ENCODE data around the gene RAP2B. TPM values are rescaled to one million over a fixed set of nuclear protein-coding genes. Genes with fewer than 3 reads are reported as not detected.

RAP2B gene
- total RNA-seq, 1 donor = 20.3 TPM

- TF ChIP-seq CTCF (IDR thresholded peaks at IDR 0.05; ENCODE audit: extremely low read depth, low read depth, low read length) = no peak
- peak overlapping the region; percentile 92 for H3K27ac ChIP-seq (ENCODE audit: low read depth, low read length)
- peaks cover 42% of the 10 kb centered on the region for H3K79me2 ChIP-seq (ENCODE audit: insufficient read depth, low read length)
- peak overlapping the region; percentile 95 for H3K4me3 ChIP-seq (ENCODE audit: insufficient read depth, low read length)
- H3K4me2 ChIP-seq (ENCODE audit: insufficient read depth, low read length) = peak overlapping the region; percentile 100
- H3K36me3 ChIP-seq (ENCODE audit: insufficient read depth, low read length) = no peaks in the 10 kb centered on the region
- peak; percentile 99 for DNase-seq (ENCODE audit: insufficient read length, low spot score, missing footprints)
- no peaks in the 10 kb centered on the region for H3K9me3 ChIP-seq (ENCODE audit: low read depth, low read length)
- H3K27me3 ChIP-seq (ENCODE audit: insufficient read depth, low read length) = no peaks in the 10 kb centered on the region
- peaks cover 17% of the 10 kb centered on the region for H3K4me1 ChIP-seq (ENCODE audit: insufficient read depth, low read length)
- H2AFZ ChIP-seq (ENCODE audit: low read length) = peak overlapping the region; percentile 96
- peaks cover 24% of the 10 kb centered on the region for H4K20me1 ChIP-seq (ENCODE audit: insufficient read depth, low read length)
Measured at GRCh38 chr3:153161138-153161713, 800 bp upstream of the RAP2B start.

- Histone ChIP-seq H4K20me1 (ENCODE audit: insufficient read depth, low read length) (peaks cover 32% of the 10 kb centered on the region), H3K36me3 (ENCODE audit: insufficient read depth, low read length) (peaks cover 4% of the 10 kb centered on the region), H3K9me3 (ENCODE audit: low read depth, low read length) (no peaks in the 10 kb centered on the region), H3K4me1 (ENCODE audit: insufficient read depth, low read length) (peaks cover 21% of the 10 kb centered on the region), H3K4me3 (ENCODE audit: insufficient read depth, low read length) (peak overlapping the region; percentile 95), H3K79me2 (ENCODE audit: insufficient read depth, low read length) (peaks cover 56% of the 10 kb centered on the region), H3K27me3 (ENCODE audit: insufficient read depth, low read length) (no peaks in the 10 kb centered on the region), H2AFZ (ENCODE audit: low read length) (peak overlapping the region; percentile 56), H3K27ac (ENCODE audit: low read depth, low read length) (peak overlapping the region; percentile 75), H3K4me2 (ENCODE audit: insufficient read depth, low read length) (peak overlapping the region; percentile 97)
- DNase-seq (ENCODE audit: insufficient read length, low spot score, missing footprints) = peak; percentile 91
- no peak for TF ChIP-seq CTCF (IDR thresholded peaks at IDR 0.05; ENCODE audit: extremely low read depth, low read depth, low read length)
Measured at GRCh38 chr3:153162513-153163392, 727 bp downstream of the RAP2B start.

- Histone ChIP-seq H3K4me1 (ENCODE audit: insufficient read depth, low read length) (peaks cover 21% of the 10 kb centered on the region), H3K36me3 (ENCODE audit: insufficient read depth, low read length) (peaks cover 4% of the 10 kb centered on the region), H3K27ac (ENCODE audit: low read depth, low read length) (peak overlapping the region; percentile 75), H2AFZ (ENCODE audit: low read length) (peak overlapping the region; percentile 56), H3K79me2 (ENCODE audit: insufficient read depth, low read length) (peaks cover 58% of the 10 kb centered on the region), H3K27me3 (ENCODE audit: insufficient read depth, low read length) (no peaks in the 10 kb centered on the region), H3K9me3 (ENCODE audit: low read depth, low read length) (no peaks in the 10 kb centered on the region), H3K4me2 (ENCODE audit: insufficient read depth, low read length) (peak overlapping the region; percentile 97), H3K4me3 (ENCODE audit: insufficient read depth, low read length) (peak overlapping the region; percentile 95), H4K20me1 (ENCODE audit: insufficient read depth, low read length) (peaks cover 32% of the 10 kb centered on the region)
- TF ChIP-seq CTCF (IDR thresholded peaks at IDR 0.05; ENCODE audit: extremely low read depth, low read depth, low read length) = no peak
- DNase-seq (ENCODE audit: insufficient read length, low spot score, missing footprints) = no peak
Measured at GRCh38 chr3:153163393-153163724, 1.3 kb downstream of the RAP2B start.

Data from osteoblast (primary cell).